Chondrocyte (in vitro differentiated cells): Measurements from ENCODE around the gene CIDEA. TPM values are rescaled to one million over a fixed set of nuclear protein-coding genes. Genes with fewer than 3 reads are reported as not detected.
"Not testable (repeated sequence)": the region's sequence is repeated elsewhere in the genome, so short reads cannot be mapped to it uniquely, and the experiment has no call there.

Experiments
- DNase-seq: peaks from one replicate; pipeline ENCODE4 v3.0.0; 2021; ENCODE audit warnings: mixed read lengths, low spot score
- H3K27ac Mint-ChIP-seq: one replicate; pipeline ENCODE4 v1.8.0; 2021; ENCODE audit warnings: mild to moderate bottlenecking, moderate library complexity, mixed read lengths; ENCODE audit not compliant: unreplicated experiment
- H3K27me3 Mint-ChIP-seq: 2 replicates; pipeline ENCODE4 v1.8.0; 2021; ENCODE audit warnings: low read depth, mixed read lengths
- H3K36me3 Mint-ChIP-seq: 2 replicates; pipeline ENCODE4 v1.8.0; 2021; ENCODE audit warnings: low read depth, mixed read lengths
- H3K4me1 Mint-ChIP-seq: 2 replicates; pipeline ENCODE4 v1.8.0; 2021; ENCODE audit warnings: low read depth, mild to moderate bottlenecking, mixed read lengths
- H3K4me3 Mint-ChIP-seq: one replicate; pipeline ENCODE4 v1.8.0; 2021; ENCODE audit warnings: mild to moderate bottlenecking, moderate library complexity, mixed read lengths; ENCODE audit not compliant: unreplicated experiment
- H3K9me3 Mint-ChIP-seq: 2 replicates; pipeline ENCODE4 v1.8.0; 2021; ENCODE audit warnings: low read depth, mixed read lengths
- CTCF ChIP-seq: fragments of 200-600 bp; sonication (generic); IDR thresholded peaks from 2 replicates; pipeline ENCODE4 v1.5.0; 2021; ENCODE audit warnings: antibody characterized with exemption, mild to moderate bottlenecking, moderate library complexity
- total RNA-seq: library from RNA; stranded (reverse); gene quantifications from 3 replicates; pipeline ENCODE4 v1.2.1, GENCODE V29; 2021

The CIDEA gene
- total RNA-seq, 1 donor from 2014 or later: not detected

DNA sequence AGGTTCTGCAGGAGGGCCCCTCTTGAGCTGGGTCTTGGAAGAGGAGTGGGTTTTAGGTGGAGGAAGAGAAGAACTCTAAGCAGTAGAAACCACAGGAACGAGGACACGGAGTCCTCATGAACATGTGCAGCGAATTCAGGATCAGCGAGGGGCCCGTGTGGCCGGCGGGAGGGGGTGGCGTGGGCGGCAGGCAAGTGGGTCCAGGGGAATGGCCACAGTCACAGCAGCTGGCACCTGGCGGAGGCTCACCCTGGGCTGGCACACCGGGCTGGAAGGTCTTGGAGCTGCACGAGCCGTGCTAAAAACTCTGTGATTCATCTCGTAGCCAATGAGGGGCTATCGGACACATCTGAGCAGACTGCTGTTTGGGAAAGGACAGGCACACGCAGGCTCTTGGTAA lies 18.0 kb upstream of the CIDEA start:
- Mint-ChIP-seq H3K4me1 (peaks cover 31% of the 10 kb centered on the region), H3K27me3 (no peaks in the 10 kb centered on the region), H3K9me3 (no peaks in the 10 kb centered on the region), H3K36me3 (no peaks in the 10 kb centered on the region), H3K27ac (no peak overlapping the region), H3K4me3 (no peak overlapping the region)
- no peak for DNase-seq
- no peak for TF ChIP-seq CTCF

DNA sequence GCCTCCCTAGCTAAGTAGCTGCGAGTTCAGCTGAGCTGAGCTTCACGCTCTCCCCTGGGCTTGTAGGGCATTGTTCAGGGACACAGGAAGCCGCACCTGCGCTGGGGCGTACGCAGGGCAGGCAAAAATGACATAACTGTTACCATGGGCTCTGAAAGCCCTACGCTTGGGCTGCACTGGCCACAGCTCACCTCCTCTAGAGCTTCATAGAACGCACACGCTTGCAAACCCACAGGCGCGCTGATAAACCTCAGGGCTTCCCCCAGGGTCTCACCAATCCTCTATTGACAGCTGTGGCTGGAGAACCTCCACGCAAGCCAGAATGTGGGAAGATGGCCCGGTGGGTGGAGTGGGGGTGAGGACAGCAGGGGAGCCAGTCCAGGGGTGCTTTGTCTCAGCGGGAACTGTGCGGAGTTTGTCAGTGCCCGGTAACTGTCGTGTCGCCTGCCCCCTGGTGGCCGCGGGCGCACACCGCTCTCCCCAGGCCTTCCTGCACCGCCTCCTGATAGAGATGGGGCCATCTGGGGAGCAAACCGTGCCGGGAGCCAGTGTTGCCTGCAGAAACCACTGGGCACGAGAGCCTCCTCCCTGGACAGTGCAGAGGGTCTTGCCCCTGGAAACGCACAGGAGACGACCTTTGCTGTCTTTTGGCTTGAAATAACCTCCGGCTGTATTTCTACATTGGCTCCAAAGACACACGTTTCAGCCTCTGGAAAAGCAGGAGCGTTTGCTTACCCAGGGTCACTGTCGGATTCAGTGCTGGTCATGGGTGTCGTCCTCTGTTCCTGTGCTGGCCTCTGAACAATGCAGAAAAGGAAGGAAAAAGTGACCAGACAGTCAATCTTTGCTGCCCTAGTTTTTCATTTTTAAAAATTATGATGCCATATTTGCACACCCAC lies 17.0 kb upstream of the CIDEA start:
- Mint-ChIP-seq H3K4me3 (no peak overlapping the region), H3K27ac (no peak overlapping the region), H3K36me3 (no peaks in the 10 kb centered on the region), H3K4me1 (peaks cover 36% of the 10 kb centered on the region), H3K9me3 (no peaks in the 10 kb centered on the region), H3K27me3 (no peaks in the 10 kb centered on the region)
- no peak for DNase-seq
- peak; percentile 92 for TF ChIP-seq CTCF

GRCh38 chr18:12238826-12239225 lies 15.3 kb upstream of the CIDEA start:
- Mint-ChIP-seq H3K4me1 (peaks cover 32% of the 10 kb centered on the region), H3K27ac (peak overlapping the region; percentile 91), H3K9me3 (no peaks in the 10 kb centered on the region), H3K27me3 (no peaks in the 10 kb centered on the region), H3K36me3 (no peaks in the 10 kb centered on the region), H3K4me3 (no peak overlapping the region)
- DNase-seq: no peak
- TF ChIP-seq CTCF: no peak

GRCh38 chr18:12239431-12239830 lies 14.7 kb upstream of the CIDEA start:
- H3K27me3 Mint-ChIP-seq: no peaks in the 10 kb centered on the region
- DNase-seq: no peak
- H3K27ac Mint-ChIP-seq: peak overlapping the region; percentile 91
- peaks cover 32% of the 10 kb centered on the region for H3K4me1 Mint-ChIP-seq
- H3K4me3 Mint-ChIP-seq: peak overlapping the region; percentile 33
- no peaks in the 10 kb centered on the region for H3K36me3 Mint-ChIP-seq
- no peaks in the 10 kb centered on the region for H3K9me3 Mint-ChIP-seq
- TF ChIP-seq CTCF: no peak

- DNase-seq: no peak
- TF ChIP-seq CTCF: no peak
These were observed 11.4 kb upstream of the CIDEA start for GRCh38 chr18:12242658-12243260.

GRCh38 chr18:12243272-12243671 lies 10.9 kb upstream of the CIDEA start:
- DNase-seq, H3K4me3 Mint-ChIP-seq, H3K9me3 Mint-ChIP-seq, H3K27ac Mint-ChIP-seq, H3K36me3 Mint-ChIP-seq, H3K27me3 Mint-ChIP-seq: not testable (repeated sequence)
- H3K4me1 Mint-ChIP-seq: peaks cover 25% of the 10 kb centered on the region

More at GRCh38 chr18:12242658-12243260, 11.4 kb upstream of the CIDEA start:
- Mint-ChIP-seq H3K4me3 (no peak overlapping the region), H3K4me1 (peaks cover 28% of the 10 kb centered on the region), H3K27me3 (peaks cover 7% of the 10 kb centered on the region), H3K27ac (no peak overlapping the region), H3K9me3 (no peaks in the 10 kb centered on the region), H3K36me3 (no peaks in the 10 kb centered on the region)
